ENCODE results near the gene FXYD2.

GRCh38 chr11:117855186-117855845 lies 30.8 kb upstream of the FXYD2 start:
- TF ChIP-seq CTCF (IDR thresholded peaks at IDR 0.05; ENCODE audit: low read length) (no peak), EZH2 (IDR thresholded peaks at IDR 0.05; ENCODE audit: borderline replicate concordance, low read length) (no peak)
